Stimulated activated CD8-positive, alpha-beta memory T cell treated with anti-CD3 and anti-CD28 coated beads, Interleukin-2, amount 100 ng/mL, for 1 hour (primary cell): ENCODE measurements around the gene HOXA6.

Experiments
- DNase-seq, 2 donors: peaks; one replicate each; pipeline ENCODE4 v3.0.0-alpha.2; 2020; ENCODE audit warnings: low read depth in 2 of 2

The HOXA6 gene

DNA sequence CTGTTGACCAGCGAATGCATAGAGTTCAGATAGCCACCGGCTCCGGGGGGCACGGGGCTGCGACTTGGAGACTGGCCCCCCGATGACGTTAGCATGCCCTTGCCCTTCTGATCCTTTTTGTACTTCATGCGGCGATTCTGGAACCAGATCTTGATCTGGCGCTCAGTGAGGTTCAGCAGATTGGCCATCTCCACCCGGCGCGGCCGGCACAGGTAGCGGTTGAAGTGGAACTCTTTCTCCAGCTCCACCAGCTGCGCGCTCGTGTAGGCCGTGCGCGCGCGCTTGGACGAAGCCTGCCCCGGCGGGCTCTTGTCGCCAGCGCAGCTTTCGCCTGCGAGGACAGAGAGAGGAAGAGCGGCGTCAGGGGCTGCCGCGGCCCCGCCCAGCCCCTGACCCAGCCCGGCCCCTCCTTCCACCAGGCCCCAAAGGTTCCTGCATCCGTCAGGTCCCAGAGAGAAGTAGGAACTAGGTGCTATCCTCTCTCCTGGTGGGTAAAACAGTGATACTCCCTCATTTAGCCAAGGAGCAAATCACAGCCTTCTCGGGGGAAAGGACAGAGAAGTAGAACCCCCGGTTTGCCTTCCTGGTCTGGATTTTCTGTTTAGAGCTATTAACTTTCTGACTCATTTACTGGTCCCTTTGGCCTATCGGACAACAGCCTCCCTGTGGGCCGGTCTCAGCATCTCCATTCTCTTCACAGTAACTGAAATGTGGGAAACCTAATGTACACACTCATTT lies 39.0 kb downstream of the HOXA6 start:
- DNase-seq = no peak

DNA sequence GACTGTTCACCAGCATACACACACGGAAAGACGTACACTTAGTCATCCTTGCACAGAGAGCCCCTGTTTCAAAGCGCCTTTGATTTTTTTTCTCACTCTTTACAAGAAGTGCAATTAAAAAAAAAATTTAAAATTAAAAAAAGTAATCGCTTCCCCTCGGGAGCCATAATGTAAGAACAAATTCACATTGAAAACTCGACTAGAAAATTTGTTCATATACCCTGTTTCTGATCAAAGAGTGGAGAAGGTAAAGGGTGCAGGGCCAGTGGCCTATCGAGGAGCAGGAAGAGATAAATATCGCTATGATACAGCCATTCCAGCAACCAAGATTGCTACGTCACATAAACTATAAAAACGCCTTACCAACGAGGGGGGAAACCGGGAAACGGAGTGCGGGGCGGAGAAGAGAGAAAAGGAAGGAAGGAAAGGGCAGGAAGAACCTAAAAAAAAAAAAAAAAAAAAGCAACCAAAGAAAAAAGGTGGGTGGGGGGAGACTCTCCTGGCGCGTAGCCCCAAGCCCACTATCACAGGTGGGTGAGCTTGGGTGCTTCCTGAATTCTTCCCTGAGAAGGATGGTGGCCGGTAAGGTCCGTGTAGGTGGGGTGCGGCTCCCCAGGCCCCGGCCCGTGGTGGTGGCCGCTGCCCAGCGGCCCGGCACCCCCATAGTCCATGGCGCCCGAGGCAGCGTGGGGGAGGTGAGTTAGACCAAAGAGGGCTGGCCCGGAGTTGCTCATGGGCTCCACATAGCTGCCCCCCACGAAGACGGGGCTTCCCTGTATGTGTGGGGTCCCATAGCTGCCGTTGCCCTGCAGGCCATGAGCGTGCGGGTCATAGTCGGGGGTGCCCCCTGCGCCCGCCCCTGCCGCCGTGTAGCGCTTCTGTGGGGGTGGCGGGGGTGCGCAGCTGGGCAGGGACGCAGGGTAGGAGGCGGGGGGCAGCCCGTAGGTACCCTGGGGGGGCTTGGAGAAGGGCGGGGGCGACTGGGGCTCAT lies 39.9 kb downstream of the HOXA6 start:
- DNase-seq = no peak

DNA sequence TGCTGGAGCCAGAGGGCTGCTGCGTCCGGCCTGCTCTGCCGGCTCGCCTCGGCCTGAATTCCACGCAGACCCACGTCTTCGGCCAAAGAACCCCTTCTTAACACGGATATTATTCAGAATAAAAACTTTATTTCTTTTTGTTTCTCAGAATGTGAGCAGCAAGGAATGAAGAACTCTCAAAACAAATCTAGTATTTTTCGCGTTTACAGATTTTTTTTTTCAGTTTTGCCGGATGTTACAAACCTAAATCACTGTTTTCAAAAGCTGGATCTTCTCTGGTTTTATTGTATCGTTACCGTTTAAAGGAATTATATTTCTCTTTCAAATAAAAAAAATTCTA lies 40.7 kb downstream of the HOXA6 start:
- no peak for DNase-seq

DNA sequence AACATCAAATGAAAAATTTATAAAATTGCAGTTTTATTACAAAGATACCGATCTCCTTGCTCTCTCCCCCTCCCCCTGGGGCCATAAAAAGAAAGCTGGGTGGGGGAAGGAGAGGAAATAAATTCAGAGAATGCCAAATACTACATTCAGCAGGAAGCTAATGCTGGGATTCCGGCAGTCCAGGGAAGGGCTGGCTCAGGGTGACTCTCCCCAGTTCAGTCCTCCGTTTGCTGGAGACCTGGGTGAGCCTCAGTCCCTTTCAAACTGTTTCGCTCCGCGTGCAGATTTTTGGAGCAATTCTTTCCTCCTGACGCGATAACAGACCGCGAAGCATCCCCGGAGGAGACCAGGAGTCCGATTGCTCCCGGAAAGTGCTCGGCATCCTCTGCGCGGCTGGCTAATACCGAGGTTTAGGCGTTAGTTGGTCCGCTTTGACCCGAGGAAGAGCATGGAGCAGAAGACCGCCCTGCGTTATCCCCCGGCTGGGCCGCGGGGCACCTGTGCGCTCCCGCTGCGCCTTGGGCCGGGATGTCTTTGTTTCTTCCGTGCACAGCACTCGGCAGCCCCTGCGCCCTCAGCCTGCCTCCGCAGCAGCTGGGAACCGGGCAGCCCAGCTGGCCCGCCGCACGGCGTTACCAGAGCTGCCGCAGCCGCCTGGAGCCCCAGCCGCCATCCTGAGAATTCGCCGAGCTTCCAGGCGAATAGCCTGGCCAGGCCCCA lies 41.2 kb downstream of the HOXA6 start:
- no peak for DNase-seq

DNA sequence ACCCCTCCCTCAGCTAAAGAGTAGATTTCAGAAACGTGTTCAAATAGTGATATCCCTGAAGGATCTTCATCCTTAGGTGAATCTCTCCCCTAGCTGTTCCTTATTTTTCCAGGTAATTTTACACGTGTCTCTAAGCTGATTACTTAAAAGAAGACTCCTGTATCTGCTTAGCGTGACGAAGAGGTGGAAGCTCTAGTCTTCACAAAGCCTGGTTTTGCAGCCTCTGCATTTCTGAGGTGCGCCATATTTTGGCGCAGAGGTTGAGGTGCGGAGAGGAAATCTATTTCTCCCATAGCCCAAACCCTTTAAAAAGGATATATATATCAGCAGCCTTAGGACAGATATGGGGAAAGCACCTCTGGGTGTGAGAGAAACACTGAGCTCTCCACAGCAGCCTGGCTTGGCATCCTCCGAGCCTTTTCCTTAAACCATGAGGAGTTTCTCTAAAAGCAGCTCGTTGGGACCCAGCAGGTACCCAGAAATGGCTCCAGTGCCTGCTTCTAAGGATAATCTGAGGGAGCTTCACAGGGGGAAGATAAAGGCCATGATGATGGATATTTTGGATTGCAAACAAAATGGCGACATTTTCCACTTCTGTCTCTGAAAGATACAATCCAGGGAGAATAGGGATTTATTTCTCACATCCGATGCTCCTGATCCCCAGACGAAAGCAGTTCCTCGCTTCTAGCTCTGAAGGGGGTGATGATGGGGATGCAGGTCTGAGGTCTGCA lies 42.1 kb downstream of the HOXA6 start:
- no peak for DNase-seq

DNA sequence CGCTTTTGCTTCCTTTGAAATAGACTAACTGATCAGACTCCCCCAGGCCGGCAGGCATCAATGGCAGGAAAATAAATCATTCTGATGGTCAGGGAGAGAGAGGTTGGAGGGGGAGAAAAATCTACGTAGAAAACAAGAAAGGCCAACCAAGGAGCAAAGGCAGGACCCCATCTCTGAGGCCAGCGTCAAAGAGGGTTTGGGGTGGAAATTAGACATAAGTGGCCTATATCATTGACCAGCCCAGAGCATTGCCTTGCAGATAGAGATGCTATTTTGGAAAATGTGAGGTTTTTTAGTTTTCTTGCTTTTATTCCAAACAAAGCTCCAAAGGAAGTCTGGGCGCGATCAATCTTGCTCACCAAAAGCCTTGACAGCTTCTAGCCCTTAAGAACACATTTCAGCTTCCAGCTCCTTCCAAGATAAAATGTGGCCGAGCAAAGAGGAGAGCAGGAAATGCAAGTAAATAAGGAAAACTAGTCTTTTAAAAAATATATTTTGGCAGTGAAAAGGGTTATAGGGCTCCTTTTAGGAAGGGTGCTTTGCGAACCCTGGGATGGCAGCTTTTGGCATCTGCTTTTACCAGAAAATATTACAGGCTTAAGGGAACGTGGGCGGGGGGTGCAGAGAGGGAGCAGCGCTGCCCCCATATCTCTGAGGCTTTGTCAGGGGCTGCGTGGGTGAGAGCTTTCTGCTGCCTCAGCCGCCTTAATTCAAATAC lies 43.1 kb downstream of the HOXA6 start:
- no peak for DNase-seq

DNA sequence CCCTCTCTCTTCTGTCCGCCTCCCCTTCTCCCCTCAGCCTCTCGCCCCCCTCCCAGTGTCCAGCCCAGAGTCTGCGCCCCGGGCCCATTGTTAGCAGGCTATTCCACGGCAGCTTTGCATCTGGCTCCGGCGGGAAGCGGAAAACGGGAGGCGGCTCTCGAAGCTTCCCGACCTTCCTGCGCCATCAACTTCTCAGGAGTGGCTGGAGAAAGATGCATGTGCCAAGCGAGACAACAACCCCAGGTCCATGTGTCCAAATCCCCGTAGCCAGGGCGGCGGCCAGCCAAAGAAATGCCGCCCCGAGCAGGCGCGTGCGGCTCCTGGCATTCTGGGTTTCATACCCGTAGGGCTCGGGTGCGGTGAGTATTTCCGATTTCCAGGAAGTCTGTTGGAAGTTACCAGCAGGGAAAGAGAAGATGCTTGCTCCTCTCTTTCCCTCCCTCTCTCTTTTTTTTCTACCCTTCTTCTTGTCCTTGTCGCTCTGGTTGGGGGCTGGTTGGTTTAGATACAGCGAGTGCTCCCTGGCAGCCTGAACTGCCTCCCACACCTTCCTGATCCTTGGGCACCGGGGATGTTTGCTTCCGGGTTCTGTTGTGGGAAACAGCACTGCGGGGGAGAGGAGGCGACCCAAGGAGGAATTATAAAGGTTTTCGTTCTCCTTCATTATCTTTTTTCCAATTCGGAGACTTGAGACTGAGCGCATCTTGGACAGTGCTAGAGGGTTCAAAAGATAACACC lies 43.9 kb downstream of the HOXA6 start:
- DNase-seq = no peak

DNA sequence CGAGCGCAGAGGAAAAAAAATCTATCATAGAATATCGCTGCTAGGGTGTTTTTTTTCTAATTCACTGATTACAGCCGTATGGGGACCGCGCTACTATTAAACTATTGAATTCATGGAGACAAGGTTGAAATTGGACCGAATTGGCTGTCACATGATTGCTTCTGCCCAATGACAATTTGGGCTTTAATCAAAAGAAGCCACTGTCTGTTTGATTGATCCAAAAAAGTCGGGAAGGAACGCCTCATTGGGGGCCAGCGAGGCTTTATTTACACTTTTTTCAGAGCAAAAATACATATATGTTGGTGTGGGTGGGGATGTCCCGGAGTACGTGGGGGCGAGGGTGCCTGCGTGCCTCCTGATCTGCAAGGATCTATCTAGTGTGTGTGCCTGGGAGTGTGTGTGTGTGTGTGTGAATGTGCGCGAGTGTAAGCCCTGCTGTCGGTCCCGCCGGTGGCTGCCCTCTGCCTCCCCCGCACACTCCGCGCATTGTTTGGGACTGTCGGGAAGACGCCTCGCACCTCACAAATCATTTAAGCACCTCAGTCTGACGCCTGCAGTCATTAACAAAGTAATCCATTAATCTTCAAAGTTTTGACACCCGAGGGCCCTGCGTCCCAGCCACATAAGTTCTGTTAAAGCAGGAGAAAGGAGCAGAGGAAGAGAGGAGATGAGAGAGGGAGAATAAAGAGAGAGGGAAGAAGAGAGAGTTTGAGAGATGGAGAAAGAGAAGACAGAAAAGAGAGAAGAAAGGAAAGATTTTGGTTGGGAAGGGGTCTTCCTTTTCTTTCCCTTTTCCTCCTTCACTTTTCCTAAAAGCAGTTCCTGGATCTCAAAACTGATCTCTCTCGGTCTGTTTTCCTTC lies 44.8 kb downstream of the HOXA6 start, which contains the start of gene HOXA2:
Gene HOXA2 (minus strand): TSS at position 103 of the 862 bp plus-strand sequence. CDS start 183 bp downstream, outside the sequence.
- DNase-seq = no peak

DNA sequence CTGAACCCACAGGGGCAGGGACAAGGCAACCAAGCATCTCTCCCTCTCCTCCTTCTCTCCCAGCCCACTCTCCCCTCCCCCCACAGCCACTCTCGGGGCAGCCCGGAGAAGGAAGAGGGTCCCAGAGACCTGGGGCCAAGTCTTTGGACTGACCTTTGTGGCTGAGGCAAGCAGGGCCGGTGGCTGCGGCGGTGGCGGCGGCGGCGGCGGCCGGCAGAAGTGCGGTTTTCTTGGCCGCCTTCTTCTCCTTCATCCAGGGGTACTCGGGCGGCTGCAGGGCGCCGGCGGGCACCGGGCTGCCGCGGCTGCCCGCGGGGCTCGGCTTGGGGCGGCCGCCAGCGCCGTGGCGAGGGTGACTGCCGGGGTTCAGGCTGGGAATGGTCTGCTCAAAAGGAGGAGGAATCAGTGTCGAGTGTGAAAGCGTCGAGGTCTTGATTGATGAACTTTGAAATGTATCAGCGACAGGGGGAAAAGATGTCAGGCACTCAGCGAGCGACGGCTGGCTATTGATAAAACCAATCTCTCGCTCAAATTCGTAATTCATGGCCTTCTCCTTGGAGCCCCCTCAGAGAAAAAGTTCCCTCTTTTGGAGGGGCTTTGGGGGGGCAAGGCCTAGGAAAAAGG lies 45.5 kb downstream of the HOXA6 start:
- no peak for DNase-seq

DNA sequence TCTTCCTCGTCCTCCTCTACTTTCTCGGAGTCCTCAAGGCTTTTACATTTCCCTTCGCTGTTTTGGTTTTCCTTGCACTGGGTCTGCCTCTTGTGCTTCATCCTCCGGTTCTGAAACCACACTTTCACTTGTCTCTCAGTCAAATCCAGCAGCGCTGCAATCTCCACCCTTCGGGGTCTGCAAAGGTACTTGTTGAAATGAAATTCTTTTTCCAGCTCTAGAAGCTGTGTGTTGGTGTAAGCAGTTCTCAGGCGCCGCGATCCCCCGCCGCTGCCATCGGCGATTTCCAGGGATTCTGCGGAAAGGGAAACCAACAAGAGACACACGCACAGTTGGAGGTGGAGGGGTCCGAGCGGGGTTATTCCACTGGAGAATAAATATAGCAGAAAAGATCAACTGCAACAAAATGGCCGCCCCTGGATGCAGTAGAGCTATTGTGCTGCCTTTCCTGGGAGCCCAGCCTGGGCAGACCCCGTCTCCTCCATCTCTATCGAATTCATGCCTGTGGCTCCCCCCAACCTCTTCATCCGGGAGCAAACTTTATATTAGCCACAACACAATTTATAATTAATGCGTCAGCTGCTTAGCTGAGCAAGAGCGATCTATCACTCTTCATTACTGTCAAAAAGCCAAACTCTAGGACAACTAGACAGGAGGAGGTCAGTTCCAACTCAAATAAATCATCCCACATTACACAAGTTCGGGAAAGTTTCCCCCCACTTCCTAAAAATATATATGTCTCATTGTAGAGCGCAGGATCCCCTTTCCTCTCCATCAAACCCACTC lies 46.2 kb downstream of the HOXA6 start:
- DNase-seq = no peak

DNA sequence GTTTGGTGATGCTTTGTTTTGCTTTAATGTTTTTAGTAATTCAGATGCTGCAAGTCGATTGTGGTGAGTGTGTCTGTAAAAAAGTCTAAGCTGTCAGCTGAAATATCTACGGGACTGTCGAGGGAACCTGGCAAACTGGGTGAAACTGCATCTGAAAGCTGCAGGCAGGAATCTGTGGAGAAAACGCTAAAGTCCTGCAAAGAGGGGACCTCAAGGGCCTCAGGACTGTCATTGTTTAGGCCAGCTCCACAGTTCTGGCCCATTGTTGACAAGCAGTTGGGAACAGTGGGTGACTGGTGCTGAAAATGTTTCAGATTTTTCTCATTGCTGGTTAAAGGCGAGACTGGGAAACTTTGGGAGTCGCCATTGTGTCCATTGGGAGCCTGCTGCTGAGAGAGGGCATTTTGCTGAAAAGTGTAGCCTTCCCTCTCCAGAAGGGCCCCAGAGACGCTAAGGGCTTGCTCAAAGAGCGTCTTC lies 46.8 kb downstream of the HOXA6 start:
- no peak for DNase-seq

DNA sequence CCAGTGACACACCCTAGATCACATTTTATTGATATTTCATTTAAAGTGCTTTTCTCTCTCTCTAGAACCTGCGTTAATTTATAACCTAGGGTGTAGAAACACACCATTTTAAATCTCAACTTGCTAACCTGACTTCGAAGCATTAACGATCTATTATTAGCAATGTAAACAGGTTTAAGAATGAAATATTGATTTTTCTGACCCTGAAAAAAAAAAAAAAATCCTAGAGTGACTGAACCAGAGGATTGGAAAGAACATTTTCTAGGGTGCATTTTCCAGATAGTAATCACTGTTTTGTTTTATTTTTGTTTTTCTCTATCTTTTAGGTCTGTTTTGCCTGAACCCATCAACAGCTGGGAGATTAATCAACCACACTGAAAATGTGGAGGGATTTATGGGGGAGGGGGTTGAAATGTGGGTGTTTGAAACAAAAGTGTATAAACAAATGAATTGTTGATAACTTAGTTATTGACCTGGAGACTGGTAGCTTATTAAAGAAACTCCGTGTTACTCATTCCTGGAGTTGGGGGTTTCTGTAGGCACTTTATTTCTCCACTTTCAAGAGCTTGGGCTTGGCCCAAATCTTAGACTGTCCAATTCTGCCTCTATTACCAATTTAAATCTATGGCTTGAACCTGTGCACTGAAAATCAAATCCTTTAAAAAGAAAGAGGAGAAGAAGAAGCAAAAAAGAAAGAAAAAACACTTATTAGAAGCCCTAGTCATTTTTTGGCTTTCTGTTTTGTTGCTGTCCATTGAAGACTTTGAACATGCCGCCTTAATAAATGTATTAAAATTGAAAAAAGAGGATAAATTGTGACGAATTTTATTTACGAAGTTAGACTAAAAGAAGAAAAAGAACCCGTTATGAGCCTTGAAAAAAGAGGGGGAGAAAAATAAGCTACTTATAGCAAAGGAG lies 47.9 kb downstream of the HOXA6 start:
- no peak for DNase-seq

DNA sequence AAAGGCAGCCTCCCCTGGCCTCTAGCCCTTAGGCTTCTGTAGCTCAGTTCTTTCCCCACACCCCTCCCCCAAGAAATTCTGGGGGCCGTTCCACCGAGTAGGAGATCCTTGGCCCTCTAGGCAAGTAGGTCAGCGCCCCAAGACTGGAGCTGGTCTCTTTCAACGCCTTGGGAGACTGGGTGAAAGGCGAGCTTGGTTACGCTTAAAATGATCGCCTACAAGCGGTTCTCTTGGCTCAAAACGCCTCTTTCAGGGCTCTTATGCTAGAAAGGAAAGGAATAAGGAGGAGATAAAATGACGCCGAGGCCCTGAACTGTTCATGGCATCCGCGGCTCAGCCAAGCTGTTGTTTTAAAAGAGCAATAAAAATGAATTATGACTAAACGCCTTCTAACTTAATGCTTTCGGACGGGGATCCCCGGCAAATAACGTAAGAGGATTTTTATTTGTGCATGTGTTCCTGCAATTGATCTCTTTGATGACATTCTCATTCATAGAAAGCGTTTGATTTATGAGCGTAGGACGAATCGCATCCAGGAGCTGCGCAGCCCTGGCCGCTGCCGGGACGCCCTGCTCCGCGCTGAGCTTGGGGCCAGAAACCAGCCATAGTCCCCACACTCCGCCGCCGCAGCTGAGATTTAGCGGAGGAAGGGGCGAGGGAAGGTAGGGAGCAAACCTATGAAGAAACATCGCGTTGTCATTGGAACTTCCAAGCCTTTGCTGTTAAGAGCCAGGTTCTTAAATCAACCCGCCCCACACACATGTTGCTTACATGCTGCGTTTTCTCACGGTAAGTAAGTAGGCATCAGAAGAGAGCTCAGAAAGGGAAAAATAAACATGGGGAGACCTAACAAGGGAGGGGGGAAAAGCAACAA lies 48.8 kb downstream of the HOXA6 start:
- no peak for DNase-seq

DNA sequence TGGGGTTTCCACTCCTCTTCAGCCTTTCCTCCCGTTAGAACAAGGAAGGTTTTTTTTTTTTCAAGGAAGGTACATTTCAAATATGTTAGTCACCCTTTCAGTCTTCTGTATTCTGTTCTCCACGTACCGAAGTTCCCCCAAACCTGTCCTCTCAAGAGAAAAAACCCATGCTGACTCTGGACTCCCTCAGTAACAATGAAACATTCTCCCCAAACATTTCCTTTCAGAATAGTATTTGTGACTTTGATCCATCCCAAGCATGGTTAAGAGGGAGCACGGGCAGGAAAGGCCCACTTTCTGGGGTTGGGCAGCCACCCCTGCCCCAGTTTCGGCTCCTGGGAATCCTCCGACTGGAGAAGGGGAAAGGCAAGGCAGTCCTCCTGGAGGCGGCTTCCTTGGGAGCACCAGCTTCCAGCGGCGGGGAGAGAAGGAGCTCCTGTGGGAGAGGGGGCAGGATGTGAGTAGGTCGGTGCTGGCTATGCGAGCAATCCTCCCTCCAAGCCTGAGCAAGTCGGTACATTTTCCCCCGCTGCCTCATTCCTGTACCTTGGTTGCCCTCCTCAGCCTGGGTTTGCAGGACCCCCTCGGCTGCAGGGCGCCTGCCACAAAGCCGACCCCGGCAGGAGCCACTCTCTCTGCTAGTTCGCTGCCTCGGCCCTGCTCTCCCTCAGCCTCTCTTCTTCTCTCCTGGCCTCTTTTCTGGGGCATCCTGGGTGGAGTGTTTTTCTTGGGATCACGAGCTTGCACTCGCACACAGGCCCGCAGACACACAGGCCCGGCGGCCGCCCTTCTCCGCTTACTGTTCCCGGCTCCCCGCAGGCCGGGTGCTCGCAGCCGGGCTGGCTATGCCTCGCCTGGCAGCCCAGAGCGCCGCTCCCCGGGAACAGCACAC lies 49.6 kb downstream of the HOXA6 start:
- no peak for DNase-seq
